GM12874 (cell line): Measurements from ENCODE around the gene DDX41.

ENCODE experiments used
- CTCF ChIP-seq: IDR thresholded peaks from 2 replicates; pipeline ENCODE4 v1.5.1; 2011; ENCODE audit warnings: low read depth, mild to moderate bottlenecking, control low read depth, low read length, moderate library complexity; ENCODE audit not compliant: insufficient read depth

DDX41 gene

GRCh38 chr5:177509381-177509951 lies 7.3 kb downstream of the DDX41 start, which contains the start of gene DOK3:
TSS of gene DOK3 (minus strand) at chr5:177509826. CDS start at chr5:177509540, 286 bp downstream.
- no peak for TF ChIP-seq CTCF

- no peak for TF ChIP-seq CTCF
Measured at GRCh38 chr5:177508837-177509236, 7.9 kb downstream of the DDX41 start.

- TF ChIP-seq CTCF = no peak
Measured at GRCh38 chr5:177508221-177508611, 8.5 kb downstream of the DDX41 start.

- TF ChIP-seq CTCF = peak; percentile 29; the same call in 1 of the 2 replicates
Measured at GRCh38 chr5:177507596-177508220, 9.1 kb downstream of the DDX41 start.

GRCh38 chr5:177507165-177507564 lies 9.6 kb downstream of the DDX41 start:
- TF ChIP-seq CTCF = peak; percentile 32; the same call in 1 of the 2 replicates

- TF ChIP-seq CTCF = no peak
Measured at GRCh38 chr5:177505075-177505474, 11.7 kb downstream of the DDX41 start.

- TF ChIP-seq CTCF = no peak
Measured at GRCh38 chr5:177504086-177505056, 12.4 kb downstream of the DDX41 start.
